ENCODE data around the gene ERI3. TPM values are rescaled to one million over a fixed set of nuclear protein-coding genes. Genes with fewer than 3 reads are reported as not detected.

Gene ERI3
- total RNA-seq, 1 donor from 2014 or later = 37.9 TPM

DNA sequence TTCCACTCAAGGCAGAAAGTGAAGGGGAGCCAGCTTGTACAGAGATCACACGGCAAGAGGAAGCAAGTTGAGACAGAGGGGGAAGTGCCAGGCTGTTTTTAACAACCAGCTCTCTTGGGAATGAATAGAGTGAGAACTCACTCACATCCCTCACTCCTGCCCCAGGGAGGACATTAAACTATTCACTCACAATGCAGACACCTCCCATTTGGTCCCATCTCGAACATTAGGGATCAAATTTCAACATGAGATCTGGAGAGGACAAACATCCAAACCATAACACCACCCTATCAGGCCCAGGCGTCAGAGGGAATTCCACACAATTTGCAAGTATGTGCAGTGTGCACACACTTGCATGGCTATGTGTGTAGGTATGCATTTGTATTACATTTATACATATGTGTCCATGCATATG, 79.1 kb downstream of the ERI3 start:
- H3K36me3 Mint-ChIP-seq (ENCODE audit: low read depth) = peaks cover 9% of the 10 kb centered on the region
- no peak overlapping the region for H3K27ac Mint-ChIP-seq
- POLR2A ChIA-PET = no interaction called here
- intact Hi-C loops (cut with micrococcal nuclease) = no loop called here
- peaks cover 6% of the 10 kb centered on the region for H3K4me1 Mint-ChIP-seq
- DNase-seq (no peak), ATAC-seq (ENCODE audit: low read depth) (peak; percentile 62)
- CTCF ChIA-PET = no interaction called here
- H3K27me3 Mint-ChIP-seq = no peaks in the 10 kb centered on the region
- H3K4me3 Mint-ChIP-seq = no peak overlapping the region
- no peaks in the 10 kb centered on the region for H3K9me3 Mint-ChIP-seq
- TF ChIP-seq, protein P1, sequence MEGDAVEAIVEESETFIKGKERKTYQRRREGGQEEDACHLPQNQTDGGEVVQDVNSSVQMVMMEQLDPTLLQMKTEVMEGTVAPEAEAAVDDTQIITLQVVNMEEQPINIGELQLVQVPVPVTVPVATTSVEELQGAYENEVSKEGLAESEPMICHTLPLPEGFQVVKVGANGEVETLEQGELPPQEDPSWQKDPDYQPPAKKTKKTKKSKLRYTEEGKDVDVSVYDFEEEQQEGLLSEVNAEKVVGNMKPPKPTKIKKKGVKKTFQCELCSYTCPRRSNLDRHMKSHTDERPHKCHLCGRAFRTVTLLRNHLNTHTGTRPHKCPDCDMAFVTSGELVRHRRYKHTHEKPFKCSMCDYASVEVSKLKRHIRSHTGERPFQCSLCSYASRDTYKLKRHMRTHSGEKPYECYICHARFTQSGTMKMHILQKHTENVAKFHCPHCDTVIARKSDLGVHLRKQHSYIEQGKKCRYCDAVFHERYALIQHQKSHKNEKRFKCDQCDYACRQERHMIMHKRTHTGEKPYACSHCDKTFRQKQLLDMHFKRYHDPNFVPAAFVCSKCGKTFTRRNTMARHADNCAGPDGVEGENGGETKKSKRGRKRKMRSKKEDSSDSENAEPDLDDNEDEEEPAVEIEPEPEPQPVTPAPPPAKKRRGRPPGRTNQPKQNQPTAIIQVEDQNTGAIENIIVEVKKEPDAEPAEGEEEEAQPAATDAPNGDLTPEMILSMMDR (IDR thresholded peaks at IDR 0.05) = no peak

DNA sequence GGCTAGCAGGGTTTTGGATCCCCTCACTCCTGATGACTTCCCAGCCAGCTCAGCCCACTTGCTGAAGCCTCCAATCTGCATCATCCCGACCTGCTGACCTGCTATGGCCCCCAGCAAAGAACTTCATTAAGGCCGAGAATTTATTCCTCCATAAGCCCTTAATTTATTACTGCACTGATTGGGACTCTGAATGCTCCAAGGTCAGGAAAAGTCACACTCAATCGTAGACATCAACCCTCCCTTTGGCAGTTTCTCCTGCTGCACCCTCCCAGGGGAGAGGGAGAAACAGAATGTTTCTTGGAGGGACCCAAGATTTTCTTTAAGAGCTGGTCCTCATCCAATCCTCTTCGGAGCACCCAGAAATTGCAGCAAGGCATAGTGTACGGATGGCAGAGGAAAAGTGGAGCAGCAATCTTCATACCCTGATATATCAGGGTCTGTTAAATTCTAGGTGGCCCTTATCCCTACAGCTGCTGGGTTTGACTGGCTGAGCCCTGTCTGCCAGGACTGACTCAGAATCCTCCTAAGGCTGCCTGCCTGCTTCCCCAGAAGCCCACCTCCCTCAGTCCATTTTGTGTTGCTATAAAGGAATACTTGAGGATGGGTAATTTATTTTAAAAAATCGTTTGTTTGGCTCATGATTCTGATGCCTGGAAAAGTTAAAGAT, 79.6 kb downstream of the ERI3 start:
- Mint-ChIP-seq H3K4me1 (peaks cover 6% of the 10 kb centered on the region), H3K36me3 (ENCODE audit: low read depth) (peaks cover 9% of the 10 kb centered on the region), H3K4me3 (no peak overlapping the region), H3K27ac (no peak overlapping the region), H3K27me3 (no peaks in the 10 kb centered on the region), H3K9me3 (no peaks in the 10 kb centered on the region)
- TF ChIP-seq, protein P1 (IDR thresholded peaks at IDR 0.05) = no peak
- no peak for DNase-seq
- ChIA-PET POLR2A (no interaction called here), CTCF (interaction anchor here (0.8 kb wide), 1 partner anchor 44 kb away, joined by 3 read pairs; no protein-coding TSS in a partner anchor)
- no peak for ATAC-seq (ENCODE audit: low read depth)
- intact Hi-C loops (cut with micrococcal nuclease) = no loop called here

DNA sequence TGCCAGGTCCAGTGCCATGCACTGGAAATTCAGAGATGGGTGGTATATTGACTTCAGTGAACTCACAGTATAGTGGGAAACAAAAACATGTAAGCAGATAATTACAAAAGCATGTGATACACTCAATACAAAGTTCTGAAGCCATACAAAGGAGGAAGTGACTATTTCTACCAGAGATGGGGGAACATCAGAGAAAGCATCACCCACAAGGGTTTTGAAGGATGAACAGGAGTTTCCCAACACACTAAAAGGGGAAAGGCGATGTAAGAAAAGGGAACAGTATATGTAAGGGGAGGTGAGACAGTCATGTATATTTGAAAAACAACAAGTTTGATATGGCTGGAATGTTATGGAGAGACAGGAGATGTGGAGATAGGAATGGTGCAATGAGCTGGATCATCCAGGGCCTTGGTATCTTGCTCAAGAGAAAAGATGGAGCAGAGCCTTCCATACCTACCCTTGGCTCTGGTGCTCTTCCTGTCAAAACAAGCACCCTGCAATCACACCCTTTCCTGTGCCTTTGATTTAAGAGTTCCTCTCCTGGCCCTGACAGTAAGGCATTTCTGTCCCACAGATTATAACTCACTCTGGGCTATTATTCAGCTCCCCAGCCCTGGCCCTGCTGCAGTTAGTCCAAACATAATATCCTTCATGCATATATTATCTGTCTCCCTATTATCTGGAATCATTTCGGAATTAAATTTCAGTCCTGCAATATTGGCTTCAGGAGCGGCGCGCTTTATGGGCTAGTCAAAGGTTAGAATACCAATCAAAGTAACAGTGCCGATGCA, 81.3 kb downstream of the ERI3 start:
- TF ChIP-seq, protein P1 (IDR thresholded peaks at IDR 0.05) = no peak
- no peak for DNase-seq
- H3K4me1 Mint-ChIP-seq = peaks cover 5% of the 10 kb centered on the region
- no peak overlapping the region for H3K4me3 Mint-ChIP-seq
- no peaks in the 10 kb centered on the region for H3K27me3 Mint-ChIP-seq
- ChIA-PET POLR2A (interaction anchor here (0.6 kb wide), 1 partner anchor 211 kb away, joined by 5 read pairs; no protein-coding TSS in a partner anchor), CTCF (no interaction called here)
- ATAC-seq (ENCODE audit: low read depth) = no peak
- H3K9me3 Mint-ChIP-seq = no peaks in the 10 kb centered on the region
- H3K36me3 Mint-ChIP-seq (ENCODE audit: low read depth) = peaks cover 9% of the 10 kb centered on the region
- H3K27ac Mint-ChIP-seq = no peak overlapping the region
- intact Hi-C loops (cut with micrococcal nuclease) = no loop called here

DNA sequence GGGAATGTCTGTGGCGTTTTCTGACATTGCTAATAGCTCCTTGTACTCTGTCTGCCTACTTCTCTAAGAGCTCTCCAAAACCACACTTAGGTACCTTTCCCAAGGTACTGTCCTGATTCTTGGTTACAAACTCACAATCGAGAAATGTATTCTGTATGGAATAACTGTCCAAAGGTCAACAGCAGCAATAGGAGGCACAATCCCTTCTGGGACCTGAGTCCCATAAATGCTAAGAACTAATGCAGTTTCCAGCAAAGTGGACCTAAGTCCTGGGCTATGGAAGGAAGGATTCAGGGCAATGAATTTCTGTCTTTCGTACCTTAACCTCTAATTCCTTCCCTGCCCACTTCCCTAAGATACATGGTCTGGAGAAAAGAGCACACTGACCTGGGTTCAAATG, 82.1 kb downstream of the ERI3 start:
- TF ChIP-seq, protein P1 (IDR thresholded peaks at IDR 0.05) = no peak
- ATAC-seq (ENCODE audit: low read depth) (no peak), DNase-seq (no peak)
- Mint-ChIP-seq H3K4me1 (peaks cover 5% of the 10 kb centered on the region), H3K9me3 (no peaks in the 10 kb centered on the region), H3K36me3 (ENCODE audit: low read depth) (peaks cover 9% of the 10 kb centered on the region), H3K4me3 (no peak overlapping the region), H3K27ac (no peak overlapping the region), H3K27me3 (no peaks in the 10 kb centered on the region)
- CTCF ChIA-PET = no interaction called here
- intact Hi-C loops (cut with micrococcal nuclease) = no loop called here
- POLR2A ChIA-PET = no interaction called here

DNA sequence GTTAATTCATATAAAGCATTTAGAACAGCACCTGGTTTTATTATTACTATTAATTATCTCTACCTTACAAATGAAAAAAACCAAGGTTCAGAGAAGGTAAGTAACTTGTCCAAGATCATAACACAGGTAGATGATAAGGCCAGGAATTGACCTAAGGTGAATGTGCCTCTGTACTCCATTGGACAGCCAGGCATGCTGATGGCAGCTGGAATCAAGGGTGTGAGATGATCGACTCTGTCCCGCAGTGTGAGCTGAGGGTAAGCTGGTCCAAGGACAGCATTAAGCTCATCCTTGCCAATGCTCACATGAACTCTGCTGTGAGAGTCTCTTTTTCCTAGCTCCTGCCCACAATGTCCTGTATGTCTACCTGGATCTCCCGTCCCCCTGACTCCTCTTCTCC, 83.4 kb downstream of the ERI3 start:
- Mint-ChIP-seq H3K27me3 (no peaks in the 10 kb centered on the region), H3K4me3 (no peak overlapping the region), H3K4me1 (peaks cover 5% of the 10 kb centered on the region), H3K9me3 (no peaks in the 10 kb centered on the region), H3K27ac (no peak overlapping the region), H3K36me3 (ENCODE audit: low read depth) (peaks cover 9% of the 10 kb centered on the region)
- ChIA-PET CTCF (no interaction called here), POLR2A (no interaction called here)
- TF ChIP-seq, protein P1 (IDR thresholded peaks at IDR 0.05) = no peak
- no peak for ATAC-seq (ENCODE audit: low read depth)
- intact Hi-C loops (cut with micrococcal nuclease) = no loop called here
- DNase-seq = no peak
